K562 (cell line): ENCODE data around the gene SH3BP5L. TPM values are rescaled to one million over a fixed set of nuclear protein-coding genes. Genes with fewer than 3 reads are reported as not detected.

ENCODE experiments used
- CBFA2T3 ChIP-seq: fragments of 450-650 bp; IDR thresholded peaks from 2 replicates; pipeline ENCODE4 v1.6.1; 2017
- CCNT2 ChIP-seq: IDR thresholded peaks from 2 replicates; pipeline ENCODE4 v1.6.1; 2011; ENCODE audit warnings: borderline replicate concordance, low read depth, mild to moderate bottlenecking, moderate library complexity, mixed read lengths, low read length; ENCODE audit not compliant: insufficient read length; ENCODE audit errors: extremely low read depth
- DDX20 ChIP-seq: fragments of 450-650 bp; IDR thresholded peaks from 2 replicates; pipeline ENCODE4 v1.6.1; 2016; ENCODE audit warnings: missing genetic modification characterization, low read depth, mild to moderate bottlenecking, missing compliant biosample characterization, moderate library complexity
- EWSR1 ChIP-seq: fragments of 450-650 bp; IDR thresholded peaks from 2 replicates; pipeline ENCODE4 v1.6.1; 2018; ENCODE audit warnings: borderline replicate concordance, mild to moderate bottlenecking, low read depth, moderate library complexity; ENCODE audit not compliant: partially characterized antibody
- FOSL1 ChIP-seq: fragments of 200-800 bp; sonication (Bioruptor generic); conservative IDR thresholded peaks from 2 replicates; pipeline ENCODE4 v1.6.1; 2016; ENCODE audit warnings: missing genetic modification characterization, missing compliant biosample characterization
- HLTF ChIP-seq: fragments of 450-650 bp; IDR thresholded peaks from 2 replicates; pipeline ENCODE4 v1.6.1; 2016
- MTA2 ChIP-seq: fragments of 450-650 bp; IDR thresholded peaks from 2 replicates; pipeline ENCODE4 v1.6.1; 2016; ENCODE audit warnings: low read depth
- NR4A1 ChIP-seq, 2 experiments: fragments of 250-450 bp in 1 of 2; fragments of 450-650 bp in 1 of 2; sonication (Bioruptor Pico) in 1 of 2; IDR thresholded peaks; 2 replicates each; pipeline versions ENCODE4 v1.4.0 to v1.6.1; 2016 to 2020; ENCODE audit warnings: mild to moderate bottlenecking in 2 of 2, missing compliant biosample characterization in 1 of 2, missing genetic modification characterization in 1 of 2, moderate library complexity in 1 of 2
- U2AF1 ChIP-seq: fragments of 200-400 bp; formaldehyde crosslinking; optimal IDR thresholded peaks from 2 replicates; pipeline ENCODE3; 2017; ENCODE audit warnings: mild to moderate bottlenecking, low read depth, low read length, moderate library complexity
- ZNF12 ChIP-seq: sonication (generic); formaldehyde crosslinking; IDR thresholded peaks from 2 replicates; pipeline ENCODE4 v1.4.0; 2020; ENCODE audit warnings: mild to moderate bottlenecking, missing genetic modification reagents
- ZNF445 ChIP-seq: fragments of 250-450 bp; sonication (Bioruptor Pico); IDR thresholded peaks from 2 replicates; pipeline ENCODE4 v1.4.0; 2020; ENCODE audit warnings: low read depth, mild to moderate bottlenecking, moderate library complexity
- polyA plus RNA-seq, 8 experiments: library from polyadenylated mRNA; depleted of rRNA in 4 of 8; stranded (reverse) in 5 of 8; unstranded in 3 of 8; fragments of >200 nt; fragmentation: Nextera tagmentation in 2 of 8; fragmentation: Illumina TruSeq in 1 of 8; extraction: Ambion mirVana in 2 of 8; extraction: Trizol in 1 of 8; gene quantifications; 2 replicates each; pipeline versions ENCODE4 v1.2.1 to v1.2.3, GENCODE V29; 2011 to 2014; ENCODE audit warnings: inconsistent platforms in 1 of 8, missing spikeins in 1 of 8
- total RNA-seq, 7 experiments: library from RNA; depleted of rRNA in 6 of 7; stranded (reverse); fragments of >200 nt in 6 of 7; fragmentation: Illumina TruSeq in 2 of 7; extraction: Trizol in 2 of 7; gene quantifications; 2 replicates each; pipeline versions ENCODE4 v1.2.1 to v1.2.3, GENCODE V29; 2011 to 2021; ENCODE audit warnings: low replicate concordance in 1 of 7
- TF ChIP-seq, protein P1 (sequence below): fragments of 250-450 bp; sonication (Bioruptor Pico); IDR thresholded peaks from 2 replicates; pipeline ENCODE4 v1.4.0; 2020
- TF ChIP-seq, protein P2 (sequence below): IDR thresholded peaks from 2 replicates; pipeline ENCODE4 v1.6.1; 2011; ENCODE audit warnings: borderline replicate concordance, low read depth, mild to moderate bottlenecking, moderate library complexity, low read length; ENCODE audit not compliant: insufficient read depth, poor library complexity, severe bottlenecking

SH3BP5L gene
- total and polyA plus RNA-seq, 9 of the 15 experiments (the other 6 are each of a cell fraction or from before 2014, with no cell fraction given): 1.9 to 26.5 (median 15.8) TPM

DNA sequence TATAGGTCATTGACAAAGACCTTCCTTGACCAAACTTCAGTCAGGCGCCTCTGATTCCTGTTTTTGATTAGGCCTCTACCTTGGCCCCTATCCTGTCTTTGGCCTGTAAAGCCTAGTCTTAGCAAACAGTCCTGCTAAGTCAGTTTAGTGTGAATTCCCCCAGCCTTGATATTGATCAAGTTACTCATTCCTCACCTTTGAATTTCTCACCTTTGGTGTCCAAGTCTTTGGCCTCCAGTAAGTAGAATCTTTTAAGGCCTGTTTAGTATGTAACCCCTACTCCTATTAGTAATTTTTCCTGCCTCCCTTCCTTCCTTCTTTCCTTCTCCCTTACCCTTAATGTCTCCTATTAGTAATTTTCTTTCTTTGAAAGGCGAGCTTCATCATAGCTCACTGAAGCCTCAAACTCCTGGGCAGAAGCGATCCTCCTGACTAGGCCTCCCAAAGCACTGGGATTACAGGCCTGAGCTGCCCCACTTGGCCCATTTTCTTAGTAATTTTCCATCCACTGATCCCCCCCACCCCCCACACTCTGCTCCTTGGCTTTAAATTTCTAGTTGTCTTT, 46.2 kb upstream of the SH3BP5L start (continued):
- TF ChIP-seq HLTF (no peak), EWSR1 (no peak), NR4A1 (CRISPR knock-in tag; IDR thresholded peaks at IDR 0.05) (no peak), NR4A1 (tag; IDR thresholded peaks at IDR 0.05) (no peak; the same call in 1 of the 2 replicates), ZNF445 (CRISPR knock-in tag) (no peak), CCNT2 (no peak), FOSL1 (tag) (no peak), DDX20 (tag) (peak; percentile 63; the same call in 1 of the 2 replicates), CBFA2T3 (no peak), MTA2 (no peak; the same call in 1 of the 2 replicates), ZNF12 (CRISPR knock-in tag) (no peak), U2AF1 (no peak)
- TF ChIP-seq, protein P1, sequence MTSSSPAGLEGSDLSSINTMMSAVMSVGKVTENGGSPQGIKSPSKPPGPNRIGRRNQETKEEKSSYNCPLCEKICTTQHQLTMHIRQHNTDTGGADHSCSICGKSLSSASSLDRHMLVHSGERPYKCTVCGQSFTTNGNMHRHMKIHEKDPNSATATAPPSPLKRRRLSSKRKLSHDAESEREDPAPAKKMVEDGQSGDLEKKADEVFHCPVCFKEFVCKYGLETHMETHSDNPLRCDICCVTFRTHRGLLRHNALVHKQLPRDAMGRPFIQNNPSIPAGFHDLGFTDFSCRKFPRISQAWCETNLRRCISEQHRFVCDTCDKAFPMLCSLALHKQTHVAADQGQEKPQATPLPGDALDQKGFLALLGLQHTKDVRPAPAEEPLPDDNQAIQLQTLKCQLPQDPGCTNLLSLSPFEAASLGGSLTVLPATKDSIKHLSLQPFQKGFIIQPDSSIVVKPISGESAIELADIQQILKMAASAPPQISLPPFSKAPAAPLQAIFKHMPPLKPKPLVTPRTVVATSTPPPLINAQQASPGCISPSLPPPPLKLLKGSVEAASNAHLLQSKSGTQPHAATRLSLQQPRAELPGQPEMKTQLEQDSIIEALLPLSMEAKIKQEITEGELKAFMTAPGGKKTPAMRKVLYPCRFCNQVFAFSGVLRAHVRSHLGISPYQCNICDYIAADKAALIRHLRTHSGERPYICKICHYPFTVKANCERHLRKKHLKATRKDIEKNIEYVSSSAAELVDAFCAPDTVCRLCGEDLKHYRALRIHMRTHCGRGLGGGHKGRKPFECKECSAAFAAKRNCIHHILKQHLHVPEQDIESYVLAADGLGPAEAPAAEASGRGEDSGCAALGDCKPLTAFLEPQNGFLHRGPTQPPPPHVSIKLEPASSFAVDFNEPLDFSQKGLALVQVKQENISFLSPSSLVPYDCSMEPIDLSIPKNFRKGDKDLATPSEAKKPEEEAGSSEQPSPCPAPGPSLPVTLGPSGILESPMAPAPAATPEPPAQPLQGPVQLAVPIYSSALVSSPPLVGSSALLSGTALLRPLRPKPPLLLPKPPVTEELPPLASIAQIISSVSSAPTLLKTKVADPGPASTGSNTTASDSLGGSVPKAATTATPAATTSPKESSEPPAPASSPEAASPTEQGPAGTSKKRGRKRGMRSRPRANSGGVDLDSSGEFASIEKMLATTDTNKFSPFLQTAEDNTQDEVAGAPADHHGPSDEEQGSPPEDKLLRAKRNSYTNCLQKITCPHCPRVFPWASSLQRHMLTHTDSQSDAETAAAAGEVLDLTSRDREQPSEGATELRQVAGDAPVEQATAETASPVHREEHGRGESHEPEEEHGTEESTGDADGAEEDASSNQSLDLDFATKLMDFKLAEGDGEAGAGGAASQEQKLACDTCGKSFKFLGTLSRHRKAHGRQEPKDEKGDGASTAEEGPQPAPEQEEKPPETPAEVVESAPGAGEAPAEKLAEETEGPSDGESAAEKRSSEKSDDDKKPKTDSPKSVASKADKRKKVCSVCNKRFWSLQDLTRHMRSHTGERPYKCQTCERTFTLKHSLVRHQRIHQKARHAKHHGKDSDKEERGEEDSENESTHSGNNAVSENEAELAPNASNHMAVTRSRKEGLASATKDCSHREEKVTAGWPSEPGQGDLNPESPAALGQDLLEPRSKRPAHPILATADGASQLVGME: no peak
- TF ChIP-seq, protein P2, sequence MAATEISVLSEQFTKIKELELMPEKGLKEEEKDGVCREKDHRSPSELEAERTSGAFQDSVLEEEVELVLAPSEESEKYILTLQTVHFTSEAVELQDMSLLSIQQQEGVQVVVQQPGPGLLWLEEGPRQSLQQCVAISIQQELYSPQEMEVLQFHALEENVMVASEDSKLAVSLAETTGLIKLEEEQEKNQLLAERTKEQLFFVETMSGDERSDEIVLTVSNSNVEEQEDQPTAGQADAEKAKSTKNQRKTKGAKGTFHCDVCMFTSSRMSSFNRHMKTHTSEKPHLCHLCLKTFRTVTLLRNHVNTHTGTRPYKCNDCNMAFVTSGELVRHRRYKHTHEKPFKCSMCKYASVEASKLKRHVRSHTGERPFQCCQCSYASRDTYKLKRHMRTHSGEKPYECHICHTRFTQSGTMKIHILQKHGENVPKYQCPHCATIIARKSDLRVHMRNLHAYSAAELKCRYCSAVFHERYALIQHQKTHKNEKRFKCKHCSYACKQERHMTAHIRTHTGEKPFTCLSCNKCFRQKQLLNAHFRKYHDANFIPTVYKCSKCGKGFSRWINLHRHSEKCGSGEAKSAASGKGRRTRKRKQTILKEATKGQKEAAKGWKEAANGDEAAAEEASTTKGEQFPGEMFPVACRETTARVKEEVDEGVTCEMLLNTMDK: no peak
